Naive thymus-derived CD8-positive, alpha-beta T cell (primary cell): ENCODE data around the gene EPN2. TPM values are rescaled to one million over a fixed set of nuclear protein-coding genes. Genes with fewer than 3 reads are reported as not detected.
"Not testable (repeated sequence)": the region's sequence is repeated elsewhere in the genome, so short reads cannot be mapped to it uniquely, and the experiment has no call there.

ENCODE experiments used
- ATAC-seq, 2 donors: fragments of 150-1000 bp; cut with Tn5 transposase in 1 of 2; sonication (Bioruptor Pico), chemical (Tn5 transposase) in 1 of 2; 1 replicate in 1 of 2; 2 replicates in 1 of 2; pipeline ENCODE4 v1.10.0; 2021; ENCODE audit warnings: mild to moderate bottlenecking in 2 of 2, moderate library complexity in 2 of 2
- POLR2A ChIA-PET: fragments of 350-600 bp; sonication (Branson Sonifier 250); formaldehyde crosslinking; loops from one replicate; lab custom pipeline; 2021; ENCODE audit warnings: antibody characterized with exemption; lab: Charles Lee
- DNase-seq, 10 donors: peaks; one replicate each; pipeline versions ENCODE4 v3.0.0 to v3.0.0-alpha.2; 2020 to 2022
- H3K27ac Mint-ChIP-seq, 10 donors: one replicate each; pipeline ENCODE4 v1.8.0; 2020 to 2022; ENCODE audit warnings: mild to moderate bottlenecking in 10 of 10, mixed read lengths in 10 of 10, moderate library complexity in 4 of 10, inconsistent platforms in 1 of 10
- H3K27me3 Mint-ChIP-seq, 5 donors: one replicate each; pipeline ENCODE4 v1.8.0; 2021 to 2022; ENCODE audit warnings: mixed read lengths in 5 of 5
- H3K36me3 Mint-ChIP-seq, 3 donors: one replicate each; pipeline ENCODE4 v1.8.0; 2020 to 2022; ENCODE audit warnings: mixed read lengths in 3 of 3, mild to moderate bottlenecking in 2 of 3, inconsistent platforms in 1 of 3
- H3K4me1 Mint-ChIP-seq, 4 donors: one replicate each; pipeline ENCODE4 v1.8.0; 2021 to 2022; ENCODE audit warnings: mixed read lengths in 4 of 4
- H3K4me3 Mint-ChIP-seq, 10 donors: one replicate each; pipeline ENCODE4 v1.8.0; 2020 to 2022; ENCODE audit warnings: mild to moderate bottlenecking in 10 of 10, mixed read lengths in 10 of 10, moderate library complexity in 6 of 10, inconsistent platforms in 1 of 10
- H3K9me3 Mint-ChIP-seq, 9 donors: one replicate each; pipeline ENCODE4 v1.8.0; 2020 to 2022; ENCODE audit warnings: mixed read lengths in 9 of 9, mild to moderate bottlenecking in 3 of 9, inconsistent platforms in 1 of 9, moderate library complexity in 1 of 9
- polyA plus RNA-seq, 3 donors: library from polyadenylated mRNA; unstranded; fragments of 300-500 nt; fragmentation: Illumina TruSeq; gene quantifications; one replicate each; pipeline ENCODE4 v1.2.3, GENCODE V29; 2021
- total RNA-seq, 8 experiments: library from RNA in 2 of 8; stranded (reverse) in 2 of 8; gene quantifications; one replicate each; pipeline ENCODE4 v1.2.3 and lab custom pipeline; 2021 to 2026

EPN2 gene
- total and polyA plus RNA-seq, 5 experiments from 2014 or later = 1.3 to 6.5 (median 3.7) TPM

DNA sequence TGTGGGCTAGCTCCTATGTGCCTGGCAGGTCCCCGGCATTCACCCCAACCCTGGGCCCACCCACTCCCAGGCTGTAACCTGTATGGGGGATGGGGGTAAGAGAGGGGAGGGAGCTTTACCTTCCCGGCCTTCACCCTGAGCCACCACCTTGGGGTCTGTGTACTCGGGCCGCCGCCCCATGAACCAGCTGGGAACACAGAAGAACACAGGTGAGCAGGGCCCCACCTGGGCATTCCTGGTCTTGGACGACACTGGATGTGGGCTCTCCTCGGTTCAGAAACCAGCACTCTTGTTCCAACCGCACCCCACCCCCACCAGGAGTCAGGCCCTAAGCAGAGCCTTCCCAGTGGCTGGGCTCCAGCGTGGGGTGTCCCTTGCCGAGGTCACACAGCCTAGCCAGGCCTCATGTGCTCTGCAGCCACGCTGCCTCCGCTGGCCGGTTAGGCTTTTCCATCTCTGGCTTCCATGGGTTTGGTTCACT is 106.5 kb downstream of the EPN2 start:
- Mint-ChIP-seq H3K27ac (no peak overlapping the region), H3K9me3 (no peaks in the 10 kb centered on the region), H3K4me3 (no peak overlapping the region), H3K4me1 (no peaks in the 10 kb centered on the region), H3K27me3 (peaks cover 15 to 39% (median 22%) of the 10 kb centered on the region in 5 donors), H3K36me3 (no peaks in the 10 kb centered on the region)
- DNase-seq (peak in 1 of 10 donors; percentile 47), ATAC-seq (no peak)
- POLR2A ChIA-PET = no interaction called here

- DNase-seq = peak in 1 of 10 donors; percentile 58
- no peaks in the 10 kb centered on the region for H3K36me3 Mint-ChIP-seq
- no peak for ATAC-seq
- no peak overlapping the region for H3K4me3 Mint-ChIP-seq
- H3K27me3 Mint-ChIP-seq = peaks cover 15 to 31% (median 16%) of the 10 kb centered on the region in 5 donors
- H3K9me3 Mint-ChIP-seq = no peaks in the 10 kb centered on the region
- no peaks in the 10 kb centered on the region for H3K4me1 Mint-ChIP-seq
- no peak overlapping the region for H3K27ac Mint-ChIP-seq
- POLR2A ChIA-PET = no interaction called here
Observed at GRCh38 chr17:19344311-19345066, 107.3 kb downstream of the EPN2 start.

DNA sequence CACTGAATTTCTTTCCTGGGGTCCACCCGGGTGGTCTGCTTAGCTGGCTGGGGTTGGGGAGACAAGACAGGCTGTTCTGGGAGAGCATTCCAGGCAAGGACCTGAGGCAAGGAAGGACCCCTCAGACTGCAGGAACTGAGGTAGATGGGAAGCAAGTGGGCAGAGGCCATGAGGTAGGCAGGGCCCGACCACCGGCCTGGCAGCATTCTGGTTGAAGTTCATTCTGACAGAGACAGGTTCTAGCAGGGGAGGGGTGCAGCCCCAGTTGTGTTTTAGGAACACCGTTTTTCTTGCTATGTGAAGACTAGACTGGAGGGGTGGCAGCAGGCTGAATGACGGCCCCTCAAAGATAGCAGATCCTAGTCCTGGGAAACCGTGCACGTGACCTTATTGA is 107.9 kb downstream of the EPN2 start:
- POLR2A ChIA-PET = no interaction called here
- no peak overlapping the region for H3K4me3 Mint-ChIP-seq
- H3K4me1 Mint-ChIP-seq = no peaks in the 10 kb centered on the region
- ATAC-seq = no peak
- no peak overlapping the region for H3K27ac Mint-ChIP-seq
- no peaks in the 10 kb centered on the region for H3K36me3 Mint-ChIP-seq
- peak in 1 of 10 donors; percentile 10 for DNase-seq
- H3K9me3 Mint-ChIP-seq = no peaks in the 10 kb centered on the region
- peaks cover 14 to 28% (median 15%) of the 10 kb centered on the region in 5 donors for H3K27me3 Mint-ChIP-seq

- Mint-ChIP-seq H3K27ac (no peak overlapping the region), H3K4me3 (no peak overlapping the region), H3K4me1 (no peaks in the 10 kb centered on the region), H3K9me3 (no peaks in the 10 kb centered on the region), H3K36me3 (no peaks in the 10 kb centered on the region), H3K27me3 (peaks cover 13 to 25% (median 15%) of the 10 kb centered on the region in 5 donors)
- ATAC-seq (no peak), DNase-seq (peak in 1 of 10 donors; percentile 15)
- POLR2A ChIA-PET = no interaction called here
Observed at GRCh38 chr17:19345486-19346350, 108.6 kb downstream of the EPN2 start.

- Mint-ChIP-seq H3K4me3 (no peak overlapping the region), H3K4me1 (no peaks in the 10 kb centered on the region), H3K36me3 (no peaks in the 10 kb centered on the region), H3K9me3 (no peaks in the 10 kb centered on the region), H3K27ac (no peak overlapping the region), H3K27me3 (peaks cover 6 to 16% (median 10%) of the 10 kb centered on the region in 5 donors)
- POLR2A ChIA-PET = no interaction called here
- no peak for ATAC-seq
- DNase-seq = peak in 1 of 10 donors; percentile 23
Observed at GRCh38 chr17:19346351-19347255, 109.4 kb downstream of the EPN2 start.

DNA sequence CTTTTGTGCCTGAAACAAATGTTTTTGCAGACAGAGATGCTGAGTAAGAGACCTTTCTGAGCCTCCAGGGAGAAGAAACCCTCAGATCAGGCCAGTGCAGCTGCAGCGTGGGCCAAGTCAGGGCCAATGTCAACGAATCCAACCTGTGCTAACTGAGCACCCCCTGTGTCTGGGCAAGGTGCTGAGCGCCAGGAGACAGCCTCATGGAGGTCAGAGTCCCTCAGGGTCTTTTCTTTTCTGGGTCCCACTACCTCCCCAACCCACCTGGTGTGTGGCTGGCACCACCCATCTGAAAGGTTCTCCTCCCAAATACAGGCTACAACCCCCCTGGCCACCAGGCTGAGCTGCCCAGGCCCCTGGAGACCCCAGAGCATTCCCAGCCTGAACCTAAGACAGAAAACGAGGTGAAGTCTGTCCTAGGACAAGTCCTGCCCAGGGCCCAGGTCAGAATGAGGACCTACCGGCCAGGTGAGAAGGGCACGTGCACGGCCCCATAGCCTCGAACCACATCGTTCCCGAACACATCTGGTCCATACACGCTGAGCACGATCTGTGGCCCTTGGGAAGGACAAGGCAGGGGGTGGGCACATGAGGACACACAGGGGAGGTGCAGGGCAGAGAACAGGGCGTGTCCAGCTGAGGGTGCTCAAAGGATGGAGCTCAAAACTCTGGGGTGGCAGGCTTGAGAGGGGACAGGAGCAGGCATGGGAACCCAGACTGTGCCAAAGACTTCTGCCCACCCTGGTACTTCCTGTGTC is 110.3 kb downstream of the EPN2 start:
- peaks cover 0 to 9% (median 4%) of the 10 kb centered on the region in 5 donors for H3K27me3 Mint-ChIP-seq
- H3K27ac Mint-ChIP-seq = no peak overlapping the region
- no peaks in the 10 kb centered on the region for H3K9me3 Mint-ChIP-seq
- POLR2A ChIA-PET = no interaction called here
- no peaks in the 10 kb centered on the region for H3K4me1 Mint-ChIP-seq
- peak in 2 of 10 donors; percentile 9 to 57 for DNase-seq
- no peak for ATAC-seq
- H3K4me3 Mint-ChIP-seq = no peak overlapping the region
- no peaks in the 10 kb centered on the region for H3K36me3 Mint-ChIP-seq

- H3K27ac Mint-ChIP-seq = no peak overlapping the region
- no peaks in the 10 kb centered on the region for H3K4me1 Mint-ChIP-seq
- DNase-seq (no peak), ATAC-seq (no peak)
- POLR2A ChIA-PET = no interaction called here
- H3K36me3 Mint-ChIP-seq = no peaks in the 10 kb centered on the region
- no peaks in the 10 kb centered on the region for H3K9me3 Mint-ChIP-seq
- H3K4me3 Mint-ChIP-seq = no peak overlapping the region
- peaks cover 0 to 9% (median under 1%) of the 10 kb centered on the region in 5 donors for H3K27me3 Mint-ChIP-seq
Observed at GRCh38 chr17:19348081-19348650, 111.0 kb downstream of the EPN2 start.

GRCh38 chr17:19348806-19349205 is 111.6 kb downstream of the EPN2 start:
- no peaks in the 10 kb centered on the region for H3K4me1 Mint-ChIP-seq
- peaks cover 0 to 9% (median under 1%) of the 10 kb centered on the region in 5 donors for H3K27me3 Mint-ChIP-seq
- no peak overlapping the region for H3K4me3 Mint-ChIP-seq
- DNase-seq (peak in 1 of 10 donors; percentile 45), ATAC-seq (no peak)
- no peak overlapping the region for H3K27ac Mint-ChIP-seq
- H3K36me3 Mint-ChIP-seq = no peaks in the 10 kb centered on the region
- POLR2A ChIA-PET = interaction anchor here (0.7 kb wide), 1 partner anchor 63 kb away, joined by 3 read pairs; no protein-coding TSS in a partner anchor
- no peaks in the 10 kb centered on the region for H3K9me3 Mint-ChIP-seq

DNA sequence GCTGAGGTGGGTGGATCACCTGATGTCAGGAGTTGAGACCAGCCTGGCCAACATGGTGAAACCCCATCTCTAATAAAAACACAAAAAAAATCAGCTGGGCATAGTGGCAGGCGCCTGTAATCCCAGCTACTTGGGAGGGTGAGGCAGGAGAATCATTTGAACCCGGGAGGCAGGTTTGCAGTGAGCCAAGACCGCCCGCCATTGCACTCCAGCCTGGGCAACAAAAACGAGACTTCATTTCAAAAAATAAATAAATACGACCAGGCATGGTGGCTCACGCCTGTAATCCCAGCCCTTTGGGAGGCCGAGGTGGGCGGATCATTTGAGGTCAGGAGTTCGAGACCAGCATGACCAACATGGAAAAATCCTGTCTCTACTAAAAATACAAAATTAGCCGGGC is 116.2 kb downstream of the EPN2 start:
- DNase-seq, H3K27ac Mint-ChIP-seq, H3K4me1 Mint-ChIP-seq, H3K9me3 Mint-ChIP-seq, POLR2A ChIA-PET, ATAC-seq, H3K4me3 Mint-ChIP-seq, H3K36me3 Mint-ChIP-seq: not testable (repeated sequence)
- H3K27me3 Mint-ChIP-seq = peaks cover 9 to 30% (median 22%) of the 10 kb centered on the region in 5 donors

DNA sequence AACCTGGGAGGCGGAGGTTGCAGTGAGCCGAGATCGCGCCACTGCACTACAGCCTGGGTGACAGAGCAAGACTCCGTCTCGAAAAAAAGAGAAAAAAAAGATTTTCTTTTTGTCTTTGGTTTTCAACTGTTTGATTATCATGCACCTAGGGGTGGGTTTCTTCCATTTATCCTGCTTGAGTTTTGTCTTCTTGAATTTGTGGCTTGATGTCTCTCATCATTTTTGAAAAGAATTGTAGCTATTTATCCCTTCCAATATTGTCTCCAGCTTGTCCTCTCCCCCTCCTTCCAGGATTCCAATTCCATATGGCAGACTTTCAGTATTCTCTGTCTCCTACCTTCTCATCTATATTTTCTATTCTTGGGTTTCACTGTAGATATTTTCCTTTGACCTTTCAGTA is 117.6 kb downstream of the EPN2 start:
- no peak overlapping the region for H3K4me3 Mint-ChIP-seq
- peaks cover 0 to 2% (median 0%) of the 10 kb centered on the region in 3 donors for H3K36me3 Mint-ChIP-seq
- H3K27me3 Mint-ChIP-seq = peaks cover 14 to 44% (median 28%) of the 10 kb centered on the region in 5 donors
- POLR2A ChIA-PET = no interaction called here
- no peaks in the 10 kb centered on the region for H3K9me3 Mint-ChIP-seq
- no peak overlapping the region for H3K27ac Mint-ChIP-seq
- DNase-seq (no peak), ATAC-seq (no peak)
- no peaks in the 10 kb centered on the region for H3K4me1 Mint-ChIP-seq

- ATAC-seq (no peak), DNase-seq (peak in 1 of 10 donors; percentile 31)
- H3K27ac Mint-ChIP-seq = no peak overlapping the region
- peaks cover 0 to 2% (median 0%) of the 10 kb centered on the region in 3 donors for H3K36me3 Mint-ChIP-seq
- H3K9me3 Mint-ChIP-seq = no peaks in the 10 kb centered on the region
- H3K4me1 Mint-ChIP-seq = peaks cover 0 to 7% (median 5%) of the 10 kb centered on the region in 4 donors
- peak overlapping the region in 1 of 10 donors; percentile 66 for H3K4me3 Mint-ChIP-seq
- H3K27me3 Mint-ChIP-seq = peaks cover 15 to 62% (median 34%) of the 10 kb centered on the region in 5 donors
- POLR2A ChIA-PET = interaction anchor here (1.0 kb wide), 1 partner anchor 16 kb away, joined by 3 read pairs; no protein-coding TSS in a partner anchor
Observed at GRCh38 chr17:19357351-19357750, 120.2 kb downstream of the EPN2 start.
